HG03095 (cell line): ENCODE results near the gene OLFM2.
"Not testable (repeated sequence)": the region's sequence is repeated elsewhere in the genome, so short reads cannot be mapped to it uniquely, and the experiment has no call there.

ENCODE experiments used
- ATAC-seq: cut with Tn5 transposase; IDR thresholded peaks from one replicate; pipeline ENCODE4 v1.9.1; 2021; ENCODE audit warnings: moderate library complexity; ENCODE audit not compliant: unreplicated experiment

OLFM2 gene

DNA sequence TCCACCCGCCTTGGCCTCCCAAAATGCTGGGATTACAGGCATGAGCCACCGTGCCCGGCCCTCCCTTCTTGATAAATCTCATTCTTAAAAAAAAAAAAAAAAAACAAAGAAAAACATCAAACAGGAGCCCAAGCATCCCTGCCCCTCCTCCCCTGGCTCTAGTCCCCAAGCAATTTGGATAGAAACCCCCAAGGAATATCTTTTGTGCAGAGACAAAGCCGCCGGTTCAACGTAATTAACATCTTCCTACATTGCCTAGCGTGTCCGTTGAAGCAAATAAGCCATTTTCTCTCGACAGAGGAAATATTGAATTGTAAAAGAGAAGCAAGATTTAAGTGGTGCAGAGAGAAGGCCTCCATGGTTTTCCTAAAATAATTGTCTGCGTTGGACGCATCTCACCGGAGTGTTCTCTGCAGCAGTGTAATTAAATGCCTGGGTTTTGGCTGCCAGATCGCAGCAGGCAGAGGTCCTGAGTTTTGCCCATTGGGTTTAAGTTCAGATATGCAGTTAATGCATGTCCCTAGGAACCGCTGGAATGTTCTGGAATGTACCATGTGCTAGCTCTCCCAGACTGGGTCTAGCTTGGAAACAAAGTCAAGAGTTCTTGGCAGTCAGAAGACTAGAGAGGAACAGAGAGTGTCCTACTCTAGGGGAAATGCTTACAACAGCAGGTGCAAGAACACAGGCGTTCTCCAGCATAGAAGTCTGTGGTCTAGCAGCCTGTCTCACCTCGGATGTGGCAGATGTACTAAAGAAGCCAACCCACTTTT, 70.4 kb downstream of the OLFM2 start:
- no peak for ATAC-seq

DNA sequence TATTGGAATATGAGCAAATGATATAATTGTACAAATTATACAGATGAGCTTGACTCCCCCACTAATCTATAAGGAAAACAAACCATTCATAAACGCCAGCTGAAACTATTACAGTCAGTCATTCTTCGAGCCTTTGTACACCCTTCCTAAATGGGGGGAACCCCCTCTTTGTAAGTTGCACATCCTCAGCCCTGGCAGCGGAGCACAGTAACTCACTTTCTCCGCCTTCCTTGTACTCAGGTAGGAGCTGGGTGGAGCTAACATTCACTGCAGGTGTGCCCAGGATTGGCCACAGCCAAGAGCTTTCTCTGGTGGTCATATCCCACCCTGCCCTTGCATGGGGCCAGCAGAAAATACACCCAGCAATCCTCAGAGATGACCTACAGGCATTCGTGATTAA, 72.6 kb downstream of the OLFM2 start:
- no peak for ATAC-seq

DNA sequence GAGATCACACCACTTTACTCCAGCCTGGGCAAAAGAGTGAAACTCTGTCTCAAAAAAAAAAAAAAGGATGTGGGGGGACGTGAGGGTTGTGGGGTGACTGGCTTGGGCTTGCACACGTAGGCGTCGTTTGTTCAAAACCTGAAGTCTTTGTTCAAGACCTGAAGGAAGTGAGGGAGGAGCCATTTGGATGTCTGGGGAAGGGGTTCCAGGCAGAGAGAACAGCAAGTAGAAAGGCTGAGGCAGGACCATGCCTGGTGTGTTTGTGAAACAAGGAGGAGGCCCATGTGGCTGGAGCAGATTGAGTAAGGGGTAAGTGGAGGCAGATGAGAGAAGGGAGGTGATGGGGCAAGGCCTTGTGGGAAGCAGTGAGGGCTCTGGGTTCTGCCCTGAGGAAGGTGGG, 73.4 kb downstream of the OLFM2 start:
- ATAC-seq, result no peak

DNA sequence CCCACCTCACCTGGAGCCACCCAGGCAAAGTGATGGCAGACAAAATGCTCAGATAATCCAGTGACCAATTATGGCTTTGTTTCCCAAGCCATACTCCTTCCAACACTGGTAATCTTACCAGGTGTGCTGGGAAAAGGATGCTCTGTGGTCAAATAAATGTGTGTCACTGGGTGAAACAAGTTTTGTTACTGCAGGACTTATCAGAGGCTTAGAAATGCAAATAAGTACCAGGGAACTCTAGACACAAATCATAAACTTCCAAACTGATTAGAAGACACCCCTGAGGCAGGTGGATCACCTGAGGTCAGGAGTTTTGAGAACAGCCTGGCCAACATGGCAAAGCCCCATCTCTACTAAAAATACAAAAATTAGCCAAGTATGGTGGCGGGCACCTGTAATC, 74.8 kb downstream of the OLFM2 start:
- no peak for ATAC-seq

DNA sequence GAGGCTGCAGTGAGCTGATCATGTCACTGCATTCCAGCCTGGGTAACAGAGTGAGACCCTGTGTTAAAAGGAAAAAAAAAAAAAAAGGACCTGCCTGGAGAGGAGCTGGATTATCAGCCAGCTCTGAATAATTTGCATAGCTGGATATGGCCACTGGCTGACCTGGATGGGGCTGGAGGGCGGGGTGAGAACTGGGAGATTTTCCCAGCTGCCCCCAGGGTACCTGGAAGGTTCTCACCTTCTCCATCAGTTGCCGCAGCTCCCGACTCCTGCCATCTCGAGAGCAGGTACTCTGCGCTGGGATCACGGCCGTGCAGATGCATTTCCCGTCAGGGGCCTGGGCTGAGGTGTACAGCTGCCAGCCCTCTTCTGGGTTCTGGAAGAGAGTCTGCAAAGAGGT, 75.9 kb downstream of the OLFM2 start:
- ATAC-seq, result no peak

DNA sequence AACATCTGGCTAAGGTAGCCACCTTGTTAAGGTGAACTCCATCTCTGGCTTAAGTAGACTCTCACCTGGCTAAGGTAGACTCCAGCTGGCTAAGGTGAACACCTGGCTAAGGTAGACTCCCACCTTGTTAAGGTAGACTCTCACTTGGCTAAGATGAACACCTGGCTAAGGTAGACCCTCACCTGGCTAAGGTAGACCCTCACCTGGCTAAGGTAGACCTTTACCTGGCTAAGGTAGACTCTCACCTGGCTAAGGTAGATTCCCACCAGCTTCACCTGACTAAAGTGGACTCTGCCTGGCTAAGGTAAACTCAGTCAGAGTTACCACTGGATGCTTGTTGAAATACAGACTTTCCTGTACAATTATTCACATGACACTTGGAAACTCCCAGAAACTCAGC, 77.5 kb downstream of the OLFM2 start:
- ATAC-seq, result no peak

DNA sequence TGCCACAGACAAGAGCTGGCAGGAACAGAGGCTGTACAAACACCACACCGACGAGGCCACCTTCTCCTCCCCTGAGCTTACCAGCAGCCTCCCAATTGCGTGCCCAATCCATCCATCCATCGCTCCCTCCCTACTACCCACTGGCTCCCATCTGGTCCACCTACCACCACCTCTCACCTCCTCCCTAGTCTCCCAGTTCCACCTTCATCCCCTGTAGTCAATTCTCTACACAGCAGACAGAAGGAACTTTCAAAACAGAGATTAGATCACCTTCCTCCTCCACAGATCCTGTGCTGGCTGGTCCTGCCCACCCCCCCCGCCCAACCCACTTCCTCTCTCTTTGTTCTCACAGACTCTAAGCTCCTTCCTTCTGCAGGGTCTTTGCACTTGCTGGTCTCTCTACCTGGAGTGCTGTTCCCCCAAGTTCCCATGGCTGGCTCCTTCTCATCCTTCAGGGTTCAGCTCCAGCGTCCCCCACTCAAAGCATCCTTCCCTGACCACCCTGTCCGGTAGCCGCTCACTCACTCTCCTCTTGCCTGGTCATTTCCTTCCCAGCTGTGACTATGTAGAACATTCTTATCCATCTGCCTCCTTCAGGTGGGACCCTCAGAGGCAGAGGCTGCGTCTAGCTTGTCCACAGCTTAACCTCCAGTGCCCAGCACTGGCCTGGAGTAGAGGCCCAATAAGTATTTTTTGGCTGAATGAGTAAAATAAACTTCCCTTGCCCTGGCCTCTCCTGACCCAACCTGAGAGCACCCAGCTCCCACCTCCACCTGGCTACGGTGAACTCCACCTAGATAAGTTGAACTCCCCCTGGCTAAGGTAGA, 78.2 kb downstream of the OLFM2 start:
- no peak for ATAC-seq

DNA sequence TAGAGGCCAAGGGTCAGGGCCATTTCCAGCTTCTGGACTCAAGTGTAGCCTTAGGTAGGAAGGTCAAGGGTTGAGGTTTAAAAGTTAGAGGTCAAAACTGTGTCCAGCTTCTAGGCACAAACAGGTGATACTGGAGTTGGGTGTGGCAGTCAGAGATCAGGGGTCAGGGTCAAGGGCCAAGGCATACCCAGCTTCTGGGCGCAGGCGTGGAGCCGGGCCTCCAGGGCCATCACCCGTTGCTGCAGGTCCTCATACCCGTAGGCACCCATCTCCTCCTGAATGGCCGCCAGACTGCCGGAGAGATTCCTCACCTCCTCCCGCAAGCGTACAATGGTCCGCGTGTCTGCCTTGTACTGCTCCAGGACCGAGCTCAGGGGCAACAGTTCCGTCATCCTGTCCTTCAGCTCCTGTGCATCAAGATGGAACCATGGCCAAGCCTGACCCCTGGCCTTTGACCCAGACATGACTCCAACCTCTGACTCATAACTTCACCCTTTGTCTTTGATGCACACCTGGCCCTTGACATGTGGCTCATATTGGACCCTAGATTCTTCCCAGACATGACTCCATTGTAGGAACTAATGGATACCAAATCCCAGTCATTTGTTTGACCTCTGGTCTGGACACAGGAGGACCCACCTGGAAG, 79.1 kb downstream of the OLFM2 start:
- no peak for ATAC-seq

DNA sequence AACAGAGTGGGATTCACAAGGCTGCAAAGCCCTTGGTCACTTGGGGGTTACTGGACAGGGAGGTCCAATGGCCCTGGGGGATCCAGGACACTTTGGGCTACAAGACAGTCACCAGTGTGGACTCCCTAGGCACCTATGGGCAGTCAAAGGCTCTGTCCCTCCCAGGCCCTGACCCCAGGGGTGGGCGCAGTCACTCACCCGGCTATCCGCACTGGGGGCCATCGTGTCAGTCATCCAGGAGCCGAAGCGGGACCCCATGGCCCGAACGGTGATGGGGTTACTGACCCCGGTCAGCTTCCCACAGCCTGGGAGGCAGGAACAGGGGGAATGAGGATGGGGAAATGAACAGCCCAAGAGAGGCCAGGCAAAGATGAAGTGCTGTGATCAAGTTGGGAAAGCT, 79.7 kb downstream of the OLFM2 start:
- no peak for ATAC-seq

DNA sequence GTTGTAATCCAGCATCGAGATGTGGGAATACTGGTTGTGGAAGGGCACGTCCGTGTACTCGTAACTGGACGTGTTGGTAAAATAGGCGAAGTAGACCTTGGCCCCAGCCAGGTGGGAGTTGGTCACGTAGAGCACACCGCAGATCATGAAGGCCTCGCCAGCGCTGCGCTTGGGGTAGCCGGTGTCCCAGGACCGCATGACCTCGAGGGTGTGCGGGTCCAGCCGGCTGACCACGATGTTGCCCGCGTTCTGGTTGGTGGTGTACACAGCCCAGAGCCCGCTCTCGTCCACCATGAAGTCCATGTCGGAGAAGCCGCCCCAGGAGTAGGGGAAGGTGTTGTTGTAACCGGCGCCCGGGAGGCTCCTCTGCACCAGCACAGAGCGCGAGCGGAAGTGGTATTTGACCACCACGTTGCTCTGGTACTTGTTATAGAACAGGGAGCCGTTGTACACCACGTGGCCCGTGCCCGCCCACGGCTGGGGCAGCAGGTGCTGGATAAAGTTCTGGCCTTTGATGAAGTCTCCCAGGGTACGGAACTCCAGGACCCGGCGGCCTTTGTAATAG, 82.0 kb downstream of the OLFM2 start:
- no peak for ATAC-seq

DNA sequence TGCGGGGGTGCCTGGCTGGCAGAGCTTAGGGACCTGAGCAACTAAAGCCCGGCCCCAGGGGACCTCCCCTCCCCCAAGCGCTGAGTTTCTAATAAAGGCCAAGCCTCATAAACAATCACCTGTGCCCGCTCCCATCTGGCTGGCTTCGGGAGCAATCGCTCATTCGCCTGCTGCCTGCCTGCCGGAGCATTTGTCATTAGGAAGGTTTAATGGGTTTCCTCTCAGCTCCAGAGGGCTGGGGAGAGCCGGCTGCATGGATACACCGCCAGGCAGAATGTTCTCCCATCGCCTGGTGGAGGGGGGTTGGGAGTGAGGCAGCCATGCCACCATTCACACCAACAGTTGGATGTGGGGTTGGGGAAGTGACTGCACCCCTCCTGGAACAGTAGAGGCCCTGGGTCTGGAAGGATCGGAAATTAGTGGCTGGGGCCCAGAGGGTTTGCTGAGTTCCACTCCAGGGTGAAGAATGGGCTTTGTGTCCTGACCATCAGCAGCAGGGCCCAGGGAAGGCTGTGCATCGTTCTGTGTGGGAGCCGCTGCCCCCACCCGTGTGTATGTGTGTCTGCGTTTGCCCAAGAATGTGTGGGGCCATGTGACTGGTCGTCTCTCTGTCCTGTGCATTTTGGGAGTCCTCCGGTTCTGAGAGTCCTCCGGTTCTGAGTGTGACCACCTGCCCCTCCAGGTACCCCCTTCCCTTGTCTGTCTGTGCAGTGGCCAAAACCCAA, 85.9 kb downstream of the OLFM2 start:
- no peak for ATAC-seq

DNA sequence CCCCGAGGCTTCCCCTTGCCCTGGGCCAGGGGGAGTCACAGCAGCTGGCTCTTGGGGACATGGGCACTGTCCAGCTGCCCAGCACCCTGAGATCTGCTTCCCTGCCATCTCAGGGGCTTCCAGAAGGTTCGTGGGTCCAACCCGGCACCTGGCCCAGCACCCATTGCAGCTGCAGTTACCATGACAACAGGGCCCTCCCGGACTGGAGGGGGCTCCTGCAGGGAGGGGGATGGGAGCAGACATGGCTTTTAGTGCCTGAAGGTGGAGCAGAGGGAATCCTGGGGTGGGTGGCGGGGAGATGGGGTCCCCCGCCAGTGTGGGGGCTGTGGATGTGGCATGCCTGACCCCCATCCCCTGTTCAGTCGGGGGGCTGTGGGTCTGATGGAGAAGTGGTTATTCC, 86.5 kb downstream of the OLFM2 start:
- ATAC-seq, result no peak

DNA sequence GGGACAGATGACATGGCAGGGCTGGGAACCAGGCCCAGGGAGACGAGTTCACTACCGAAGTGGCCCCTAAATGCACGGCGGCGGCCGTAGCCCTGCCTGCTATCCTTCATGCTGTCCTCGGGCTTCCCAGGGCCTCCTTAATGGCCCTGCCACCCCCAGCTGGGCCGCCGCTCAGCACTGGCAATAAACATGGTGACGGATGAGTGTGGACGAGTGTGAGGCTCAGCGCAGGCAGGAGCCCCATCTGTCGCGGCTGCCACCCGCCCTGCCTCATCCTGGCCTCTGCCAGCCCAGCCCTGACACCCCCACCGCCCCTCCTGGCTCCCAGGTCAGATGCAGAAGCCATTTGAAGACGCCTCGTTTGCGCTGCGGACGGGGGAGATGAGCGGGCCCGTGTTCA, 87.6 kb downstream of the OLFM2 start:
- no peak for ATAC-seq

DNA sequence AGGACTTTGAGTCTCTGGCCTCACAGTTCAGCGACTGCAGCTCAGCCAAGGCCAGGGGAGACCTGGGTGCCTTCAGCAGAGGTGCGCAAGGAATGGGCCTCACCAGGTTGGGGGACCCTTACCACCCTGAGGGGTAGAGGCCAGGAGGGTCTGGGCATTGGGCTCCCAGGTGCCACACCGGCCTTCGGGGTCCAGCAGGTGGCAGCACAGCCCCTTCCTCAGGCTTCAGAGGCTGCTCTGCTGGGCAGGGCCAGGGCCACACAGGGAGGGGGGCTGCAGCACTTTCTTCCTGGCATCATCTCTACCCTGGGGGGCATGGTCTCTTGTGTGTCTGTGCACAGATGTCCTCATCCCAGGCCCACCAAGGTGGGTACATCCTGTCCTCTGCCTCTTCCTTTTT, 88.3 kb downstream of the OLFM2 start:
- no peak for ATAC-seq

DNA sequence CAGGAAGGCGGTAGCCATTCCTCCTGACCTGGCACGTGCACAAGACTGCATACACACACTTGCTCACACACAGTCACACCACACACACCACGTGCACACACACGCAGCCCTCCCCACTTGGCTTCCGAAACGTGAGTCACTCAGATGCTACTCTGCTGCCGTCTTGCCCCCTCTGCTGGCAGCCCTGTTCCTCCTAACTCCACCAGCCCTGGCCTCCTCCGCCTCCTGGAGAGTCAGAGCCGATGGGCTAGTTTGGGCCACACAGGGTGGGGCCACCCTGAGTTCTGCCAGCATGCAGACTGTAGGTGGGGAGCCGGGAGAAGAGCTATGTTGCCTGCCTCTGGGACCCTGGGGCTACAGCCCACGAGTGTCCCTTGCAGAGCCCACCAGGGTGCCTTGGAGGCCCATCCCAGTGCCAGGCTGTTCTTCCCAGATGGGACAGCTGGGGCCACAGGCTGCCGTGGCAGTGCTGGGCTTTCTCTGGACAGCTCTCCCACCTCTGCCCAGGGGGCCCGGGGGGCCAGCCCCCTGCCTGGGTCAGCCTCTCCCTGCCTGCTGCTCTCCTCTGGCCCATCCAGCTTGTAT, 89.1 kb downstream of the OLFM2 start:
- ATAC-seq, result no peak

DNA sequence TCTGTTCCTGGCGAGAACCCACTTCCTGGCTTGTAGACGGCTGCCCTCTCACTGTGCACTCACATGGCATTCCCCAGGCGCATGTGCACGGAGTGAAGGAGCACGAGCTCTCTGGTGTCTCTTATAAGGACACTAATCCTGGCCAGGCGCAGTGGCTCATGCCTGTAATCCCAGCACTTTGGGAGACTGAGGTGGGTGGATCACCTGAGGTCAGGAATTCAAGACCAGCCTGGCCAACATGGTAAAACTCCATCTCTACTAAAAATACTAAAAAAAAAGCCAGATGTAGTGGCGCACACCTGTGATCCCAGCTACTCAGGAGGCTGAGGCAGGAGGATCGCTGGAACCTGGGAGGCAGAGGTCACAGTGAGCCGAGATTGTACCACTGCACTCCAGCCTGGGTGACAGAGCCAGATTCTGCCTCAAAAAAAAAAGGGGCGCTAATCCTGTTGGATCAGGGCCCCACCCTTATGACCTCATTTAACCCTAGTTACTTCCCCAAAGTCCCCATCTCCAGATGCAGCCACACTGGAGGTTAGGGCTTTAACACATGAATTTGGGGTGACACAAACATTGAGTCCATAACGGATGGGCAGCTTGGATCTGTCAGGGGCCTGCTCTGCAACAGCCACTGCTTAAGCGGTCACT, 92.6 kb downstream of the OLFM2 start:
- not testable (repeated sequence) for ATAC-seq

DNA sequence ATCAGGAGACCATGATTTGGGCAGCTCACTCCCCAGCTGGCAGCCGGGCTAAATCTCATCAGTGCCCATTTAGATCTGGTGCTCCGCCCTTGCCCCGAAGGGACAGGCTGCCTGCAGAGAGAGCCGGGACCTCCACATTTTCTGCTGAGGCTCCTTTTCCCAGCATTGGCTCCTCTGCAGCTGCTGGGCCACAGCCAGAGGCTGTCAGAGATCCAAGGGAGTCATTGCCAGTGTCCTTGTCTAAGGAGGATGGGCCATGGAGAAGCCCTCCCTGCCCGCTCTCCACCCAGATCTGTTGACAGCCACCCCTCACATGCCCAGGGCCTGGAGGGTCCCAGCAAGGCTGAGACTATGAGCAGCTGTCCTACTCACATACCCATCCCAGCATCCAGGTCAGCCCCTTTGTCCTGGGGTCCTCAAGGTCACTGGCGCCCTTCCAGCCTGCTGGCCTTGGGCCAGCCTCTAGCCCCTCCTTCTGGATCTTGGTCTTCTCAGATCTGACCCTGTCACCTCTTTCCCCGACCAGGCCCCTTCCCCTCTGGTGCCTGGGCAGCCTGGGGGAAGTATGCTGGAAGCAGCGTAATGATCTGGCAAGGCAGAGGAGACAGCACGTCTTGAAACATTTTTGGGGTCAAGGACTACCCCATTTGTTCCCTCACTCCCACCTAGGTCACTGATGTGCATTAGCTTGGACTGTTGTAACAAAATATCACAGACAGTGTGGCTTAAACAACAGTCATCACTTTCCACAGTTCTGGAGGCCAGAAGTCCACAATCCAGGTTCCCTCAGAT, 93.3 kb downstream of the OLFM2 start:
- no peak for ATAC-seq

DNA sequence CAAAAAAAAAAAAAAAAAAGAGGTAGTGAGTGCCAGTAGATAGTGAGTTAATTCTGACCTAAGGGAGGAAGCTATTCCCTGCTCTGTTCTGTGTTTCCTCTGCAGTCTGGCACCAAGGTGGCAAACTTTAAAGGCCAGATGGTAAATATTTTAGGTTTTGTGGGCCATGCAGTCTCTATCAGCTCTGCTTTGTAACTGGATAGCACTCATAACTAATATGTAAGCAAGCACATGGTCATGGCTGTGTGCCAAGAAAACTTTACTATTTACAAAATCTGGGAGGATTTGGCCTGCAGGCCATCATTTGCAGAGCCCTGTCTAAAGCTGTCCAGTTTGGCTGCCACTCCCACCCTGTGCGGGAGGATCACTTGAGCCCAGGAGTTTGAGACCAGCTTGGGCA, 96.9 kb downstream of the OLFM2 start:
- no peak for ATAC-seq

DNA sequence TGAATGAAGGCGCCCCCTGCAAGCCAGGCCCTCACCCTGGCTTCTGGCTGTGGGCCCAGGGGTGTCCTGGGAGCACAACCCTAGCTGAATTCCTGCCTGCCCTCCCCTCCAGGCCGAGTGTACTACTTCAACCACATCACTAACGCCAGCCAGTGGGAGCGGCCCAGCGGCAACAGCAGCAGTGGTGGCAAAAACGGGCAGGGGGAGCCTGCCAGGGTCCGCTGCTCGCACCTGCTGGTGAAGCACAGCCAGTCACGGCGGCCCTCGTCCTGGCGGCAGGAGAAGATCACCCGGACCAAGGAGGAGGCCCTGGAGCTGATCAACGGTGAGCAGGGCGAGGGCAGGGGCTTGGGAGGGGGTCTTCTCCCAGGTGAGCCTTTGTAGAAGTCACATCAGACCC, 98.0 kb downstream of the OLFM2 start:
- ATAC-seq, result no peak
